Measurements from ENCODE around the gene ZNF597.

ZNF597 gene

GRCh38 chr16:3479654-3480216 is 36.4 kb upstream of the ZNF597 start:
- peaks cover 53% of the 10 kb centered on the region for H3K79me2 ChIP-seq (ENCODE audit: insufficient read depth, low read length)
- no peak overlapping the region for H3K4me2 ChIP-seq (ENCODE audit: insufficient read depth, low read length)
- H3K27me3 ChIP-seq (ENCODE audit: insufficient read depth, low read length, poor library complexity): no peaks in the 10 kb centered on the region
- DNase-seq (no peak), ATAC-seq (ENCODE audit: insufficient read depth, low read depth) (no peak)
- no peak overlapping the region for H3K27ac ChIP-seq (ENCODE audit: low read length)
- H2AFZ ChIP-seq (ENCODE audit: low read depth, low read length): no peak overlapping the region
- no peak overlapping the region for H3K4me3 ChIP-seq (ENCODE audit: low read depth in 1 of 2, low read length in 2 of 2)
- H4K20me1 ChIP-seq (ENCODE audit: insufficient read depth, low read length): peaks cover 51% of the 10 kb centered on the region
- TF ChIP-seq, protein P1, sequence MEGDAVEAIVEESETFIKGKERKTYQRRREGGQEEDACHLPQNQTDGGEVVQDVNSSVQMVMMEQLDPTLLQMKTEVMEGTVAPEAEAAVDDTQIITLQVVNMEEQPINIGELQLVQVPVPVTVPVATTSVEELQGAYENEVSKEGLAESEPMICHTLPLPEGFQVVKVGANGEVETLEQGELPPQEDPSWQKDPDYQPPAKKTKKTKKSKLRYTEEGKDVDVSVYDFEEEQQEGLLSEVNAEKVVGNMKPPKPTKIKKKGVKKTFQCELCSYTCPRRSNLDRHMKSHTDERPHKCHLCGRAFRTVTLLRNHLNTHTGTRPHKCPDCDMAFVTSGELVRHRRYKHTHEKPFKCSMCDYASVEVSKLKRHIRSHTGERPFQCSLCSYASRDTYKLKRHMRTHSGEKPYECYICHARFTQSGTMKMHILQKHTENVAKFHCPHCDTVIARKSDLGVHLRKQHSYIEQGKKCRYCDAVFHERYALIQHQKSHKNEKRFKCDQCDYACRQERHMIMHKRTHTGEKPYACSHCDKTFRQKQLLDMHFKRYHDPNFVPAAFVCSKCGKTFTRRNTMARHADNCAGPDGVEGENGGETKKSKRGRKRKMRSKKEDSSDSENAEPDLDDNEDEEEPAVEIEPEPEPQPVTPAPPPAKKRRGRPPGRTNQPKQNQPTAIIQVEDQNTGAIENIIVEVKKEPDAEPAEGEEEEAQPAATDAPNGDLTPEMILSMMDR (IDR thresholded peaks at IDR 0.05; ENCODE audit: borderline replicate concordance, extremely low read depth, low read length, poor library complexity, severe bottlenecking): no peak
- no peak for TF ChIP-seq EZH2 (IDR thresholded peaks at IDR 0.05; ENCODE audit: borderline replicate concordance, low read depth, low read length, severe bottlenecking)
- H3K9ac ChIP-seq (ENCODE audit: low read depth, low read length): no peak overlapping the region
- H3K9me3 ChIP-seq (ENCODE audit: insufficient read depth, low read length, severe bottlenecking): no peaks in the 10 kb centered on the region
- peaks cover 64% of the 10 kb centered on the region for H3K36me3 ChIP-seq (ENCODE audit: insufficient read depth, low read length)
- H3K4me1 ChIP-seq (ENCODE audit: insufficient read depth, low read length): no peaks in the 10 kb centered on the region

GRCh38 chr16:3478242-3478925 is 35.1 kb upstream of the ZNF597 start:
- H4K20me1 ChIP-seq (ENCODE audit: insufficient read depth, low read length): peaks cover 52% of the 10 kb centered on the region
- no peaks in the 10 kb centered on the region for H3K4me1 ChIP-seq (ENCODE audit: insufficient read depth, low read length)
- H3K79me2 ChIP-seq (ENCODE audit: insufficient read depth, low read length): peaks cover 66% of the 10 kb centered on the region
- no peak overlapping the region for H3K4me3 ChIP-seq (ENCODE audit: low read depth in 1 of 2, low read length in 2 of 2)
- H2AFZ ChIP-seq (ENCODE audit: low read depth, low read length): no peak overlapping the region
- H3K9ac ChIP-seq (ENCODE audit: low read depth, low read length): no peak overlapping the region
- no peaks in the 10 kb centered on the region for H3K9me3 ChIP-seq (ENCODE audit: insufficient read depth, low read length, severe bottlenecking)
- H3K27ac ChIP-seq (ENCODE audit: low read length): no peak overlapping the region
- ATAC-seq (ENCODE audit: insufficient read depth, low read depth) (no peak), DNase-seq (no peak)
- TF ChIP-seq, protein P1 (IDR thresholded peaks at IDR 0.05; ENCODE audit: borderline replicate concordance, extremely low read depth, low read length, poor library complexity, severe bottlenecking): no peak
- TF ChIP-seq EZH2 (IDR thresholded peaks at IDR 0.05; ENCODE audit: borderline replicate concordance, low read depth, low read length, severe bottlenecking): no peak
- H3K36me3 ChIP-seq (ENCODE audit: insufficient read depth, low read length): peaks cover 56% of the 10 kb centered on the region
- H3K27me3 ChIP-seq (ENCODE audit: insufficient read depth, low read length, poor library complexity): no peaks in the 10 kb centered on the region
- no peak overlapping the region for H3K4me2 ChIP-seq (ENCODE audit: insufficient read depth, low read length)

DNA sequence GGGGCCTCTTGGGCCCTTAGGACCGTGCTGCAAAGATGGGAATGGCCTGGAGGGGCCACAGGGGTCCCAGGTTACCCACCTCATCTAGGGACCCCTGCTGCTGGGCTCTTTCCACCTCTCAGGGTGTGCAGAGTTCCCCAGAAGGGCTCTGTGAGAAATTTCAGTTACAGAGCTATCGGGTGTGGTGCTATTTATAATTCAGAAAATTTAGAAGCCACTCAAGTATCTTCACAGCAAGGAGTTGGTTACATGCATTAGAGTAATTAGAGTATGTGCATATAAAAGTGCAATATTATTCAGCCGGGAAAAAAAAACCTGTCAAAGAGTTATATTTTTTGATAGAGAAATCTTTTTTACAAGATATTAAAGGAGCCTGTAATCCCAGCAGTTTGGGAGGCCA is 33.1 kb upstream of the ZNF597 start:
- DNase-seq (no peak), ATAC-seq (ENCODE audit: insufficient read depth, low read depth) (no peak)
- Histone ChIP-seq H3K36me3 (ENCODE audit: insufficient read depth, low read length) (peaks cover 46% of the 10 kb centered on the region), H3K9ac (ENCODE audit: low read depth, low read length) (no peak overlapping the region), H3K27me3 (ENCODE audit: insufficient read depth, low read length, poor library complexity) (no peaks in the 10 kb centered on the region), H2AFZ (ENCODE audit: low read depth, low read length) (no peak overlapping the region), H4K20me1 (ENCODE audit: insufficient read depth, low read length) (peaks cover 50% of the 10 kb centered on the region), H3K9me3 (ENCODE audit: insufficient read depth, low read length, severe bottlenecking) (no peaks in the 10 kb centered on the region), H3K4me1 (ENCODE audit: insufficient read depth, low read length) (no peaks in the 10 kb centered on the region), H3K79me2 (ENCODE audit: insufficient read depth, low read length) (peaks cover 81% of the 10 kb centered on the region), H3K4me2 (ENCODE audit: insufficient read depth, low read length) (no peak overlapping the region), H3K27ac (ENCODE audit: low read length) (no peak overlapping the region), H3K4me3 (ENCODE audit: low read depth in 1 of 2, low read length in 2 of 2) (no peak overlapping the region)
- TF ChIP-seq, protein P1 (IDR thresholded peaks at IDR 0.05; ENCODE audit: borderline replicate concordance, extremely low read depth, low read length, poor library complexity, severe bottlenecking): no peak

Measured in DND-41 (cell line).